M059J (cell line): ENCODE results near the gene PLEKHA6. TPM values are rescaled to one million over a fixed set of nuclear protein-coding genes. Genes with fewer than 3 reads are reported as not detected.
"Not testable (repeated sequence)": the region's sequence is repeated elsewhere in the genome, so short reads cannot be mapped to it uniquely, and the experiment has no call there.

Experiments
- DNase-seq: peaks from one replicate; pipeline ENCODE4 v3.0.0-alpha.2; 2012; ENCODE audit warnings: low read depth
- total RNA-seq: library from RNA; depleted of rRNA; stranded (reverse); fragments of >200 nt; shearing (Covaris generic); gene quantifications from 2 replicates; pipeline ENCODE4 v1.2.3, GENCODE V29; 2014

Gene PLEKHA6
- total RNA-seq, 1 experiment from 2014 or later, result 4.9 TPM

DNA sequence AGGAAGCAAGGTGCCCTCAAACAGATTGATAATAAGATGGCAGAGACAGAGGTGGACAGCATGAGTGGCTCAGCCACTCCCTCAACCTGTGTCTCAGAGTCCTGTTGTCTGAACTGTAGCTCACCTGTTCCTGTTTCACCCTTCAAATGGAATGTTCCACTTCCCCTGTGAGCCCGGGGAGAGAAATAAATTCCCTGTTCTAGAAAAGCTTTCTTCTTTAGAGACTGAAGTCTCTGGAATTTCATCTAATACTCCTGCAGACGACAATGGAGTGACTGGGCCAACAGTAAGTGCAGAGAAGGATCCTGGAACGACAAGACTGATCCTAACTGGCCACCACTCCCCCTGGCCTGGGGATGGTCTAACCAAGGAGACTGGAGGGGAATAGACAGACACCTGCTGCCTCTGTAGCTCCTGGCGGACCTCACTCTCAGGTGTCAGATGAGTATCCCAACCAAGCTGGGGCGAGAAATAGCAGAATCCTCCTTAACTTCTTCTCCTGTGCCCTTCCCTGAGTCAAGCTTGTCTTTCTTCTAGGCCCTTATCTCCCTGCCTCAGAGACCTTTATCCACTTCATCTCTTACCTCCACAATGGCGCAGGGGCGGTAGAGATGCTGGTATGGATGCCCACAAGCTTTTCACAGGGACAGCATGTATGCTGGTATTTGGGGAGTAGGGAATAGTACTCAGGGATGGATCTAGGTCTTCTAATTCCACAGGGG lies 45.4 kb downstream of the PLEKHA6 start:
- no peak for DNase-seq

GRCh38 chr1:204313675-204314074 lies 46.1 kb downstream of the PLEKHA6 start:
- no peak for DNase-seq

GRCh38 chr1:204310970-204311369 lies 48.8 kb downstream of the PLEKHA6 start:
- DNase-seq, result not testable (repeated sequence)

DNA sequence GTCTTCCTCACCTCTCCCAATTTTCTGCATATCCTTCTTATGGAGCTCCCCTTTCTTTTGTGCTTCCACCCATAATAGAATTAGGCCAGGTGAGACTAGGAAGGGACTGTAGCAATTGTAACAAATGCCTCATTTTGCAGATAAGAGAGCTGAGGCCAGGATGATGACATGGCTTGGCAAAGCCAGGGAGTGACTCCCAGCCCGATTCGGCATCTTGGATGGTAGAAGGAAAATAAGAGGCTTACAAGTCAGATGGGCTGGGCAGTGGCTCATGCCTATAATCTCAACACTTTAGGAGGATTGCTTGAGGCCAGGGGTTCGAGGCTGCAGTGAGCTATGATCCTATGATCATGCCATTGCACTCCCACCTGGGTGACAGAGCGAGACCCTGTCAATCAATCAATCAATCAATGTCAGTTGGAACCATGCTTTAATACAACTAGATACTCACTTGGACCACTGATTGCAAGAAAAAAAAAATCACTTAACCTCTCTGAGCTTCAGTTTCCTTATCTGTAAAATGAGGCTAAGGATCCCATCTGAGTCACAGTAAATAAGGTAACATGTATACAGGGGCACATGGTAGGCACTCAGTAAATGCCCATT lies 51.6 kb downstream of the PLEKHA6 start:
- no peak for DNase-seq

- DNase-seq, result no peak
These were observed 52.3 kb downstream of the PLEKHA6 start for GRCh38 chr1:204307334-204307883.

DNA sequence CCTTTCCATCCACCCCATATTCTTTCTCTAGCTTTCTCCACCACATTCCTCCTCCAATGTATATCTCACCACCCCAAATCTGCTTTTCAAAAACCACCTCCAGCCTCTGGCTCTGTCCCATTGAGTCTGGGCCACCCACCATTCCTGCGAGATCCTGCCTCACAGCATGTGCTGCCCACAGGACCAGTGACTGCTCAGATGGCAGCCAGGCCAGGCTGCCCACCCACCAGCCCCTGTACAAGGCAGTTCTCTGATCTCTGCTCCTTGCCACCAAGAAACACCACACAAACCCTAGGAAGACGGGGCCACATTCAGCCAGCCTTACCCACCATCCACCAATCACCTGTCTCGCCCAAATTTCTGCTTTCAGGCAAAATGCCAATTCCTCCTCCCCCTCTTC lies 53.7 kb downstream of the PLEKHA6 start:
- DNase-seq, result no peak

DNA sequence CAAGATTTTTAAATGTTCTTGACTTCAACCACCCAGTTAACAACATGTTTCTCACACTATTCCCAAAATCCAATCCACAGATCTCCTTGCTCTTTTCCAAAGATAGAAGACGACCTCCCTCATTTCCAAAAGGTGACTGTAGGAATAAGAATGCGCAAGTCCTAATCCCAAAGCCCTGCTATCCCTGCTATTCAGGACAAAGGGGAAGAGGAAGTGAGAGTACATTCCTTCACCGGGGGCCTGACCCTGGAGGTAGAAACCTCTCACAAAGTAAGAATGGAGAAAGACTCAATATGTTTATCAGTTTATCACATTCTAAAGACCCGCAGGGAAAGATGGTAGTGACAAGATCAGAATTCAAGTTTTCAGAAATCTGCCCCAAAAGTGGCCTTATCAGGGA lies 55.7 kb downstream of the PLEKHA6 start:
- DNase-seq, result peak; percentile 52

- no peak for DNase-seq
These were observed 57.0 kb downstream of the PLEKHA6 start for GRCh38 chr1:204302769-204303168.

DNA sequence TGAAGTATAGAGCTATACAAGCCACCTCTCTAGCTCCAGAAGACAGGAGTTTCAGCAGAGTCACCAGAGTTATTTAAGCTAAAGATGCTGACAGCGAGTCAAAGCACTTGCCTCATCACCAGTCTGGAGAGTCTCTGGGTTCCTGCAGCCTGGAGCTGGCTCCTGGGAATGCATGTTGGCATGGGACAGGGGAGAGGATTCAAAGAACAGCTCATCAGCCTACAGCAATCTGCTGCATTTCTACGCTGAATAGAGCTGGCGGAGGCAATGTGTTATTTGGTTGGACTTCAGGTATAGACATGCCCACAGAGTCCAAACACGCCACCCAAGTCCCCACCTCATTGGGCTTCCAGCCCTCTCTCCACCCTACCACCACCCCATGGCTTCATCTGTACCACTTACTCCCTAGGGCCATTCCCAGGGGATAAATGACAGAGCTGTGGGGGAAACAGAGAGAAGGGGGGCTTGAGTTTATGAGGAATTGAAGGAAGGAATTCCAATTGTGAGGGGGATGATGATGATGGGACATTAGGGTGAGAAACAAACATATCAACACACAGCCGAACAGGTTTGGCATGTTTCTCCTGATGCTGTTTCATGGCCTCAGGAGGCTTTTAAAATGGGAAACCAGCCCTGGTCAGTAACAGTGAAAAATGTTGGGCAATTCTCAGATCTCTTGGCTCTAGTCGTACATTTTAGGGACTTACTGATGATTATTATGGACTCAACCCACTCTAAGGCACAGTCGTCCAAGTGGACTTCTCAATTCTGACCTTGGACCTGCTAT lies 58.4 kb downstream of the PLEKHA6 start:
- DNase-seq, result no peak

DNA sequence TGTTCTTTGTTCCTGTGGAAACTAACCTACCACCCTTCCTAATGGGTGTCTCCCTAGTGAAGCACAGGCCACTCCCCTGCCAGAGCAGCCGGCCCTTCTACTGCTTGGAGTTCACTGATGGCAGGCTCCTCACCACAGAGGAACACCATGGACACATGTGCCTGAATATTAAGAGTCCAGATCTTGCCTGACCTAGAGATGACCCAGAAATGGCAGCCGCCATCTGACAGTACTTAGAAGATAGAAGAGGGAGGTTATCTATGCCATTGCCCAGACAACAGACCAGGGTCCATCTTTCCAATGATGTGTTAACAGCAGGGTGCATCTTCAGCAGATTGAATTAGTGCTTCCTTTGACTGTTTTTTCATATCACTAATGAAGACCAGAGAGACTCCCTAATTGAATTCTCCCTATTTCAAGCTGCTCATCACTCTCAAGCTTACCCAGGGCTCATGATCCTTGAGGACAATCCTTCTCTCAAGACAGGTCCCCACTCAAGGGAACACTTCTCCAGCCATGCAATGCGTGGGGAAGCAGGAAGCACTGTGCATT lies 59.8 kb downstream of the PLEKHA6 start:
- no peak for DNase-seq

DNA sequence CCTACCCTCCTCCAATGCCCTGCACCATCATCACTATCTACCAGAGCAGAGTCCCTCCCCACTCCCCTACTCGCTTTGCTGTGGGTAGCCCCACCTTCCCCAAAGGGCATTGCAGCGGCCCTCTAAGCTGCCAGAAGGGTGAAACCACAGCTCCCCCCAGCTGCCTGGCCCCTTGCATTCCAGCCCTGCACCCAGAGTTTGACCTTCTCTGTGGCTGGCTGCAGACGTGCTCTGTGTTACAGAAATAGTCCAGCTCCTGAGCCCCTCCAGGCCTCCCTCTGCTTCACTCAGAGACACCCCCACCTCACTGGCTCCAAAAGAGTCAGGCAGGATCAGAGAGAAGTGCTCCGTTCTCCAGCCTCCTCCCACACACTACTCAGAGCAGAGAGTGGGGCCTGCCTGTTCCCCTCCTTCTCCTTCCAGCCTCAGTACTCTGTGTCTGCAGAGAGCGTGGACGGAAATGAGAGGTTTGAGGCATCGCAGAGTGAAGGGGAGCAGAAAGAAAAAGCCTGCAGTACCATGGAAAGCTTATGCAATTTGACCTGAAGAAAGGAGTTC lies 63.2 kb downstream of the PLEKHA6 start:
- DNase-seq, result peak; percentile 97

GRCh38 chr1:204295671-204296070 lies 64.1 kb downstream of the PLEKHA6 start:
- peak; percentile 92 for DNase-seq

DNA sequence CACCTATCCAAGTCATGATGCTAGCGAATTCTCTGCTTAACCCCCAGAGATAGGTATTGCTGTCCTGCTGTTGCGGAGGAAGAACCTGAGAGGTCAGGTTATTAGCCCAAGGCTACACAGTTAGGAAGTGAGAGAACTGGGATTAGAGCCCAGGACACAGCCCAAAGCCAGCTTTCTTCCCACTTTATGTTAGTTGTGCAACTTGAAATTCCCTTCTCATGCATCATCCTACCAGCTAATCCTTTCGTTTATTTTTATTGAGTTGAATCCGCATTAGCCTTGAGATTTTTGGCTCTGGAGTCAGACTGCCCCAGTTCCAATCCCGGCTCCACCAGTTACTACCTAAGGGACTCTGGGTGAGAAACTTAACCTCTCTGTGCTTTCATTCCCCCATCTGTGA lies 65.4 kb downstream of the PLEKHA6 start:
- peak; percentile 97 for DNase-seq

DNA sequence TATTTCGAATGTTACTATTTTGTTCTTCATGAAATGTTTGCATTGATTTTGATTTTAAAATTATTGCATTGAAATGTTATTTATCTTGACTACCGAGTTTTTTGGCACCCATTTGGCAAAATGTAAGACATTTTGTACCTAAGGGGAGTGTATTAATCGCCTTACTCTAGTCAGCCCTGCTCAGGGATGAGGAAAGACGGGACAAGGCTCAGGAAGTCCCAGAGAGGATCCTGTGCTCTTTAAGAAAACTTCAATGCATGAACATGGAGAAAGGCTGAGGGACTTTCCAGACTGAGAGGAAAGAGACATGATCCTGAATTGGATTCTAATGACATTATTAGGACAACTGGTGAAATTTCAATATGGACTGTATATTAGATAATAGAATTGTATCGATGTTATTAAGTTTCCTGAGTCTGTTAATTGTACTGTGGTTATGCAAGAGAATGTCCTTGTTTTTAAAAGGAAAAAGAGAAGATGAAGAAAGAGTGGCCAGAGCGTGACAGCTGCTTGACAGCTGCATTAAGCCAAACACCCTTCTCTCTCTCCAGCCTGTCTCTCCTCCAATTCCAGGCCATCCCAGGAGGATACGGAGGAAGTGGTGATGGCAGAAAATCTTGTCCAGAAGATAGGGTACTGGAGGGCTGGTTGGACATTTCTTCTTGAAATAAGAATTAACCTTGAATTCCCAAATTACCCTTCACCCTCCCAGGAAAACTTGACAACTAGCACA lies 66.0 kb downstream of the PLEKHA6 start:
- no peak for DNase-seq

DNA sequence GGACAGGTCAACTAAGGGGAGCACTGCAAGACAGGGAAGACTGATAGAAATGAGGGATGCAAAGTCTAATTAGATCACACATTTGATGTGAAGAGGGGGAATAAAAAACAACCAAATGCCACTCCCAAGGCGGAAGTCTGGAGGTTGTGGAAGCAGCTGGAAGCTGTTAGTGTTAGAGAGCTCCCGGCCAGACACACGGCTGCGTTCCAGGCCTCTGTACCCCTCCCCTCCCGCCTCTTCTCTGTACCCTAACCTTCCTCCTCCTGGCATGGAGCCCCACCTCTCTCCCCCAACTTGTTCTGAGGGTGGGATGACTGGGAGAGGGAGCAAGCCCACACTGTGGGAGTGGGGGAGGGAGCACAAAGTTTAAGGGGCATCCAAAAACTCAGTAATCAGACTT lies 67.0 kb downstream of the PLEKHA6 start:
- no peak for DNase-seq

DNA sequence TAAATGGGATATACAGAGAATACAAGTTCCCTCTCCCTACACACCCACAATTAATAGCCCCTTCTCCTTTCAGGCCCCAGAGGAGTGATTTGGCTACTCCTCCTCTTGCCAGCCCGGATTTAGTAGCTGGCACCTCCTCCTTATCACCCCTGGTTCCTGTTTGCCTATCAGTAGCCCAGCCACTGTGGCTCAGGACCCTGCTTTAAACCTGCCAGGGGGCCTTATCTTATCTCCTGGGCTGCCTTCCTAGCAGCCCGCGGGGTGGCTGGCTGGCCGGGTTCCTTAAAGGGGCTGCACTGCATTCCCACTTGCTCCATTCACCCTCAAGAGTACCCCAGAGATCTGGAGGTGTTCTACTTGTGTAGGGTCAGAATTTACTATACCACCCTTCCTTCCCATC lies 70.4 kb downstream of the PLEKHA6 start:
- DNase-seq, result no peak

- DNase-seq, result peak; percentile 41
These were observed 71.6 kb downstream of the PLEKHA6 start for GRCh38 chr1:204288021-204288588.

DNA sequence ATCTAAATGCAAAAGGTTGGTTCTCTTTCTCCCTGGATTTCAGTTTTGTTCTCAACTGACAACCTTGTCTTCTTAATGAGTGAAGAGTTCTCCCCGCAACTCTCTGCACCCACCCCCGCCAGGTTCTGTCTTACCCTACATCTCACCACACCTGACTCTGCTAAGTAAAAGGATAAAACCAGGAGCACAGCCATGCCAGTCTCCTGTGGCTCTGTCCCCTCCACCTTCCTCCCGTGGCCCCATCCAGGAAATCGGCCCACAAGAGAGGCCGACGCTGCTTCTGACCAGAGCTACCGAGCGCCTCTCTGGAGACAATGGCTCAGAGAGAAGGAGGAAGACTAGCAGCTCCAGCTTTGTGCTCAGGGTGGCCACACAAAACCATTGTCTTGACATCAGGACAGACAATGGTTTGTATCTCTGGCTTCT lies 72.2 kb downstream of the PLEKHA6 start:
- DNase-seq, result no peak

DNA sequence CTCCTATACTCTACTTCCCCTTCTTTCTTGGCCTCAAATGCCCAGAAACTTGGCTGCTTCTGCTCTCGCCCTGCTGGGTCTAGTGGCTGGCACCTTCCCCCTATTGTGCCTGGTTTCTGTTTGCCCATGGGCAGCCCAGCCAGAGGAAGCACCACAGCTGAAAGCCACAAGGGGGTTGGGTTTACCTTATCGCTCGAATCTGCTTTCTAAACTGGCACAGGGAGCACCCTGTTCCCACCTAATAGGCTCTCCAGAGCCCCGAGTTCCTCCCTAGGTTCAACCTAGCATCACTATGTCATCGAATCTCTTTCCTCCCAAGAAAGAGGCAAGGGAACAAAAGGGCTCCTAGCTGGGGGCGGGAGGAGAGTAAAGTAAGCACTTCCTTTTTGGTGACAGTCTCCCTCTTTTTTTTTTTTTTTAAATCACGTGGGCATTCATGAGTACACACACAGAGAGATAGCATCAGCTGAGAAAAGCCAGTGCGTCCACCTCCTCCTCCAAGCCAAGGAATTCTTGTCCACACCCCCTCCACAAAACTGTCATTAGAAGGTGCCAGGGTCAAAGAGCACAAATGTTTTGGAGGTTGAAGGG lies 72.8 kb downstream of the PLEKHA6 start:
- peak; percentile 84 for DNase-seq

DNA sequence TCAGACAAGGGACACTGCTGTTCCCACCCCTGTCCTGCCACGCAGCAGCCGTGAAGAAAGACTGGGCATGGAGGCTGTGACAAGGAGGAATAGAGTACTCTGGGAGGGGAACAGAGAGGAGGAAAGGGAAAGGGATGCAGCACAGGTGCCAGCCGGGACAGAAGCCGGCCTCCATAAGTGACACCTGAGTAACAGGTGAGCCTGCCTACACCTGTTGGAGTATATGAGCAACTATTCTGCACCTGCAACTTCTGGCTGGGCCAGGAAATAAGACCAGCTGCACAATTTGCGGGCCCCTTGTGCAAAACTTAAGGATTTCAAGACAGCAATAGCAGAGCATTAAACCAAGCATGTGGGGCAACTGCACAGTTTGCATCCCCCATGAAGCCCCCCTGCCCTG lies 73.4 kb downstream of the PLEKHA6 start:
- DNase-seq, result no peak
